A549 (cell line): Measurements from ENCODE around the gene ZNF83. TPM values are rescaled to one million over a fixed set of nuclear protein-coding genes. Genes with fewer than 3 reads are reported as not detected.
"Not testable (repeated sequence)": the region's sequence is repeated elsewhere in the genome, so short reads cannot be mapped to it uniquely, and the experiment has no call there.

Experiments
- ATAC-seq, 2 experiments: fragments of 200-7000 bp in 1 of 2; fragments of >200 bp in 1 of 2; cut with Nextera tagmentation in 1 of 2; cut with Tn5 transposase in 1 of 2; 3 replicates each; pipeline versions ENCODE4 v1.8.0 to v1.9.1; 2018 to 2020; ENCODE audit warnings: mild to moderate bottlenecking in 1 of 2, moderate library complexity in 1 of 2
- CTCF ChIA-PET: fragments of 300-600 bp; sonication (Branson Sonifier 250); formaldehyde crosslinking; extraction: SDS; loops from one replicate; lab custom pipeline; 2021; ENCODE audit warnings: antibody characterized with exemption, inconsistent platforms; lab: Yijun Ruan, JAX
- POLR2A ChIA-PET: fragments of 350-600 bp; formaldehyde crosslinking; extraction: SDS; loops from one replicate; lab custom pipeline; 2021; ENCODE audit warnings: antibody characterized with exemption, inconsistent platforms; lab: Yijun Ruan, JAX
- DNase-seq, 2 experiments: peaks; one replicate each; pipeline versions ENCODE4 v3.0.0 to v3.0.0-alpha.2; 2011 to 2016; ENCODE audit warnings: low read depth in 1 of 2, low spot score in 1 of 2
- FAIRE-seq: peaks from 2 replicates; lab custom pipeline; 2011; peaks lifted over from hg19 to GRCh38; lab: Jason Lieb, UNC
- H3K27ac ChIP-seq, 2 experiments: fragments of >200 bp; sonication (Bioruptor Twin); formaldehyde crosslinking; 3 replicates each; pipeline ENCODE4 v1.5.1; 2016 to 2017
- H3K4me1 ChIP-seq: fragments of >200 bp; sonication (Bioruptor Twin); formaldehyde crosslinking; 3 replicates; pipeline ENCODE4 v1.6.1; 2016
- H3K4me2 ChIP-seq: fragments of >200 bp; sonication (Bioruptor Twin); formaldehyde crosslinking; 3 replicates; pipeline ENCODE4 v1.6.1; 2016
- H3K4me3 ChIP-seq: fragments of >200 bp; sonication (Bioruptor Twin); formaldehyde crosslinking; 3 replicates; pipeline ENCODE4 v1.5.1; 2016
- H3K9me3 ChIP-seq: fragments of >200 bp; sonication (Bioruptor Twin); formaldehyde crosslinking; 3 replicates; pipeline ENCODE4 v1.6.1; 2016
- BHLHE40 ChIP-seq: IDR thresholded peaks from 2 replicates; pipeline ENCODE4 v1.6.1; 2012; ENCODE audit warnings: low read depth, low read length, inconsistent platforms
- CHD2 ChIP-seq: fragments of 150-350 bp; IDR thresholded peaks from 2 replicates; pipeline ENCODE4 v1.6.1; 2014; ENCODE audit warnings: low read length; ENCODE audit not compliant: partially characterized antibody
- EHMT2 ChIP-seq: fragments of 200-600 bp; sonication (generic); IDR thresholded peaks from 2 replicates; pipeline ENCODE4 v1.6.1; 2016; ENCODE audit warnings: antibody characterized with exemption, low read depth, mild to moderate bottlenecking, moderate library complexity
- EP300 ChIP-seq, 2 experiments: fragments of >200 bp; sonication (Bioruptor Twin); formaldehyde crosslinking; IDR thresholded peaks; 2 replicates in 1 of 2; 3 replicates in 1 of 2; pipeline ENCODE4 v1.6.1; 2016 to 2017
- FOXS1 ChIP-seq: fragments of 250-450 bp; sonication (Bioruptor Pico); IDR thresholded peaks from 2 replicates; pipeline ENCODE4 v1.5.0; 2020; ENCODE audit warnings: mild to moderate bottlenecking, moderate library complexity
- HOXA7 ChIP-seq: fragments of 250-450 bp; sonication (Bioruptor Pico); IDR thresholded peaks from 2 replicates; pipeline ENCODE4 v1.5.0; 2020; ENCODE audit warnings: mild to moderate bottlenecking, moderate library complexity
- HOXB13 ChIP-seq: fragments of 250-450 bp; sonication (Bioruptor Pico); IDR thresholded peaks from 2 replicates; pipeline ENCODE4 v1.5.0; 2020; ENCODE audit warnings: low read depth, mild to moderate bottlenecking, moderate library complexity
- HOXB5 ChIP-seq: fragments of 250-450 bp; sonication (Bioruptor Pico); IDR thresholded peaks from 2 replicates; pipeline ENCODE4 v1.5.0; 2020; ENCODE audit warnings: mild to moderate bottlenecking, moderate library complexity
- JUN ChIP-seq, 2 experiments: fragments of >200 bp; sonication (Bioruptor Twin); formaldehyde crosslinking; IDR thresholded peaks; 2 replicates in 1 of 2; 3 replicates in 1 of 2; pipeline ENCODE4 v1.6.1; 2016 to 2017
- JUNB ChIP-seq: fragments of >200 bp; sonication (Bioruptor Twin); formaldehyde crosslinking; IDR thresholded peaks from 2 replicates; pipeline ENCODE4 v1.6.1; 2016
- KDM5A ChIP-seq: fragments of 200-600 bp; sonication (generic); IDR thresholded peaks from 2 replicates; pipeline ENCODE4 v1.6.1; 2016; ENCODE audit warnings: antibody characterized with exemption, mild to moderate bottlenecking
- MAZ ChIP-seq: fragments of 150-350 bp; IDR thresholded peaks from 2 replicates; pipeline ENCODE4 v1.6.1; 2014; ENCODE audit warnings: antibody characterized with exemption, low read depth, low read length, borderline replicate concordance
- NFE2L2 ChIP-seq: fragments of 150-350 bp; conservative IDR thresholded peaks from 2 replicates; pipeline ENCODE4 v1.6.1; 2014; ENCODE audit warnings: low read length
- POLR2AphosphoS2 ChIP-seq: conservative IDR thresholded peaks from 2 replicates; pipeline ENCODE4 v1.6.1; 2012; ENCODE audit warnings: low read length, improper control_type of control experiment, inconsistent platforms
- RFX5 ChIP-seq: fragments of 450-650 bp; IDR thresholded peaks from 2 replicates; pipeline ENCODE4 v1.7.1; 2014; ENCODE audit warnings: antibody characterized with exemption, mild to moderate bottlenecking, moderate library complexity
- RNF2 ChIP-seq: fragments of 200-600 bp; sonication (generic); IDR thresholded peaks from 2 replicates; pipeline ENCODE4 v1.6.1; 2016; ENCODE audit warnings: low read depth, mild to moderate bottlenecking, antibody characterized with exemption, moderate library complexity, borderline replicate concordance
- SMC3 ChIP-seq: fragments of >200 bp; sonication (Bioruptor Twin); formaldehyde crosslinking; IDR thresholded peaks from 3 replicates; pipeline ENCODE4 v1.6.1; 2018; ENCODE audit warnings: inconsistent platforms
- TP53 ChIP-seq: fragments of 250-450 bp; sonication (Bioruptor Pico); IDR thresholded peaks from 2 replicates; pipeline ENCODE4 v1.5.0; 2021; ENCODE audit warnings: mild to moderate bottlenecking, moderate library complexity
- ZC3H11A ChIP-seq: fragments of 450-650 bp; IDR thresholded peaks from 2 replicates; pipeline ENCODE4 v1.6.1; 2014; ENCODE audit warnings: antibody characterized with exemption, mild to moderate bottlenecking
- ZFP36 ChIP-seq: fragments of 450-650 bp; IDR thresholded peaks from 2 replicates; pipeline ENCODE4 v1.6.1; 2014; ENCODE audit warnings: borderline replicate concordance; ENCODE audit not compliant: partially characterized antibody
- ZNF302 ChIP-seq: fragments of 250-450 bp; sonication (Bioruptor Pico); IDR thresholded peaks from 2 replicates; pipeline ENCODE4 v1.9.0; 2021; ENCODE audit warnings: inconsistent platforms, mild to moderate bottlenecking, moderate library complexity
- ZSCAN20 ChIP-seq: fragments of 250-450 bp; sonication (Bioruptor Pico); IDR thresholded peaks from 2 replicates; pipeline ENCODE4 v1.8.0; 2022; ENCODE audit warnings: mild to moderate bottlenecking, moderate library complexity
- WGBS: methylation state at CpG from one replicate; pipeline ENCODE4 v1.1.6; 2017; ENCODE audit errors: missing lambda C conversion rate; 5-methylcytosine and 5-hydroxymethylcytosine counted together
- polyA minus RNA-seq: library from RNA; depleted of rRNA, polyadenylated mRNA; stranded (reverse); fragments of >200 nt; gene quantifications from 2 replicates; pipeline ENCODE4 v1.2.3, GENCODE V29; 2011; rRNA and poly(A)+ RNA removed
- polyA plus RNA-seq, 4 experiments: library from polyadenylated mRNA; depleted of rRNA in 3 of 4; stranded (reverse); fragments of >200 nt; fragmentation: RNase III in 1 of 4; extraction: RNeasy Plus Mini Kit Qiagen cat#74134 plus additional on column Dnase treatment in 1 of 4; gene quantifications; 2 replicates in 3 of 4; 3 replicates in 1 of 4; pipeline ENCODE4 v1.2.3, GENCODE V29; 2011 to 2017
- TF ChIP-seq, protein P1 (sequence below): fragments of 200-600 bp; sonication (generic); IDR thresholded peaks from 2 replicates; pipeline ENCODE4 v1.6.1; 2016; ENCODE audit warnings: antibody characterized with exemption, mild to moderate bottlenecking, moderate library complexity
- TF ChIP-seq, protein P2 (sequence below): IDR thresholded peaks from 2 replicates; pipeline ENCODE4 v1.6.1; 2012
- TF ChIP-seq, protein P3 (sequence below): fragments of 250-450 bp; sonication (Bioruptor Pico); IDR thresholded peaks from 2 replicates; pipeline ENCODE4 v1.5.0; 2020; ENCODE audit warnings: low read depth, mild to moderate bottlenecking, moderate library complexity

Gene ZNF83
- polyA plus RNA-seq (2011; rRNA removed): 0.16 and 0.39 TPM in 2 replicates
- polyA plus RNA-seq (2012; cell fraction: cytosol; rRNA removed): 0.01 and 0.04 TPM in 2 replicates
- polyA plus RNA-seq (2012; cell fraction: nucleus; rRNA removed): 0.08 and 0.26 TPM in 2 replicates
- polyA plus RNA-seq (2017; fragmentation: RNase III; extraction: RNeasy Plus Mini Kit Qiagen cat#74134 plus additional on column Dnase treatment): 0.03 to 0.16 TPM (median 0.09 TPM) in 3 replicates
- polyA minus RNA-seq: not detected in 2 replicates

DNA sequence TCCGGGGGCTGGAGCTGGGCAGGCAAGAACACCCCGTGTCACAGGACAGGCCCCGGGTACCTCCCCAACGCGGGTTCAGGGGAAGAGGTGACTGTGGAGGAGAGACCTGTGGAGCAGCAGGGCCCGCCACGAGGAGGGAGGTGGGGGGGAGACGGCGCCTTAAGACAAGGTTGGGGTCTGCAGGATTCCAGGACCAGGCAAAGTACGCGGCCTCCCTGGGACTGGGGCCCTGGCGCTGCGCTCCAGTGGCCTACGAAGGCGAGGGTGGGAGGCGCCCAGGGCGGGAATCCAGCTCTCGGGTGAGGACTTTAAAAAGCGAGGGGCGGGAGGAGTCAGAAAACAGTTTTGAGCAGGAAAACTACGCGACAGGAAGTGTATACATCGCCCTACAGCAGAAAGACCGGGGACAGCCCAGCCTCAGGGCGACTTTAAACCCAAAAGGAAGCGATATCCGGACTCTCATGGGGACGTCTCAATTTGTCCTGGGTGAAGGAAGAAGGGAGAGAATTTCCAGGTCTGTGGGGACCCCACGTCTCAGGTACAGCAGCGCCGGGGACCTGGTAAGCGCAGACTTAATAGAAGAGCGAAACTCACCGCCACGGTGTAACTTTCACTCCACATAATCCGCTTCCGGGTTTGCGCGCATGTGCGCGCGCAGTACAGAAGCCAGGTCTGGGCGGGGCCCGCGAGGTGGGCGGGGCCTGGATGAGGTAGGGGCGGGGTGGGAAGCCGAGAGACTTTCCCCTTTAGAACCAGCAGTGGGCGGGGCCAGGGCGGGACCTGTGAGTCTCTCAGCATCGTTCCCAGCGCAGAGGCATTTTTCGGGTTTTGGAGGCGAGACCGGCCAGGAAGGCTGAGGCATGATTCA is at the start of gene ZNF83:
TSS of gene ZNF83 (minus strand) at position 638 of the 868 bp plus-strand sequence.
- no peak for TF ChIP-seq HOXB5 (CRISPR knock-in tag)
- no peak for TF ChIP-seq ZSCAN20 (CRISPR knock-in tag)
- DNase-seq (no peak), FAIRE-seq (no peak), ATAC-seq (no peak)
- ChIA-PET POLR2A (no interaction called here), CTCF (no interaction called here)
- no peaks in the 10 kb centered on the region for H3K4me1 ChIP-seq
- H3K9me3 ChIP-seq: peaks cover 56% of the 10 kb centered on the region
- 40% methylated on average over 38 of the region's 55 CpGs for WGBS
- H3K4me2 ChIP-seq: no peak within 1 kb of the TSS
- no peak within 1 kb of the TSS for H3K4me3 ChIP-seq
- no peak within 1 kb of the TSS for H3K27ac ChIP-seq

DNA sequence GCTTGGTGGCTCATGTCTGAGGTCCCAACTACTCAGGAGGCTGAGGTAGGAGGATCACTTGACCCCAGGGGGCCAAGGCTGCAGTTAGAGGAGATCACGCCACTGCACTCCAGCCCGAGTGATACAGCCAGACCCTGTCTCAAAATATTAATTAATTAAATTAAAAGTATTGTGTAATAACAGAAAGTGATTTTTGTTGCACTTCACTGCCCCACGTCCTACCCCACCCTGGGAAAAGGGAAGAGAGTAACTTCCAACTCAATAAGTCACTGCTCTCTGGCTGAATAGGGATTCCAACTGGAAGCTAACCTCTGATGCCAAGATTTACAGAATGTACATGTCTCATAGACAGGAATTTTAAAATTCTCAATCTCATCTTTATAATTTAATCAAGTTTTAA is 49.5 kb upstream of the ZNF83 start:
- WGBS: 15% methylated on average over 3 of the region's 3 CpGs
- Histone ChIP-seq H3K4me3 (no peak overlapping the region), H3K4me2 (no peak overlapping the region), H3K4me1 (no peaks in the 10 kb centered on the region), H3K9me3 (peaks cover 36% of the 10 kb centered on the region), H3K27ac (no peak overlapping the region)
- POLR2A ChIA-PET: no interaction called here
- FAIRE-seq (no peak), DNase-seq (no peak), ATAC-seq (no peak)
- TF ChIP-seq TP53 (CRISPR knock-in tag): no peak
- no peak for TF ChIP-seq FOXS1 (CRISPR knock-in tag)
- no peak for TF ChIP-seq BHLHE40
- TF ChIP-seq KDM5A: no peak
- TF ChIP-seq JUN (IDR thresholded peaks at IDR 0.05): no peak
- no peak for TF ChIP-seq RNF2
- TF ChIP-seq MAZ: no peak
- no peak for TF ChIP-seq ZNF302
- TF ChIP-seq HOXB13: no peak
- TF ChIP-seq EP300 (IDR thresholded peaks at IDR 0.05): no peak
- TF ChIP-seq JUNB: no peak
- TF ChIP-seq POLR2AphosphoS2: no peak
- TF ChIP-seq, protein P1, sequence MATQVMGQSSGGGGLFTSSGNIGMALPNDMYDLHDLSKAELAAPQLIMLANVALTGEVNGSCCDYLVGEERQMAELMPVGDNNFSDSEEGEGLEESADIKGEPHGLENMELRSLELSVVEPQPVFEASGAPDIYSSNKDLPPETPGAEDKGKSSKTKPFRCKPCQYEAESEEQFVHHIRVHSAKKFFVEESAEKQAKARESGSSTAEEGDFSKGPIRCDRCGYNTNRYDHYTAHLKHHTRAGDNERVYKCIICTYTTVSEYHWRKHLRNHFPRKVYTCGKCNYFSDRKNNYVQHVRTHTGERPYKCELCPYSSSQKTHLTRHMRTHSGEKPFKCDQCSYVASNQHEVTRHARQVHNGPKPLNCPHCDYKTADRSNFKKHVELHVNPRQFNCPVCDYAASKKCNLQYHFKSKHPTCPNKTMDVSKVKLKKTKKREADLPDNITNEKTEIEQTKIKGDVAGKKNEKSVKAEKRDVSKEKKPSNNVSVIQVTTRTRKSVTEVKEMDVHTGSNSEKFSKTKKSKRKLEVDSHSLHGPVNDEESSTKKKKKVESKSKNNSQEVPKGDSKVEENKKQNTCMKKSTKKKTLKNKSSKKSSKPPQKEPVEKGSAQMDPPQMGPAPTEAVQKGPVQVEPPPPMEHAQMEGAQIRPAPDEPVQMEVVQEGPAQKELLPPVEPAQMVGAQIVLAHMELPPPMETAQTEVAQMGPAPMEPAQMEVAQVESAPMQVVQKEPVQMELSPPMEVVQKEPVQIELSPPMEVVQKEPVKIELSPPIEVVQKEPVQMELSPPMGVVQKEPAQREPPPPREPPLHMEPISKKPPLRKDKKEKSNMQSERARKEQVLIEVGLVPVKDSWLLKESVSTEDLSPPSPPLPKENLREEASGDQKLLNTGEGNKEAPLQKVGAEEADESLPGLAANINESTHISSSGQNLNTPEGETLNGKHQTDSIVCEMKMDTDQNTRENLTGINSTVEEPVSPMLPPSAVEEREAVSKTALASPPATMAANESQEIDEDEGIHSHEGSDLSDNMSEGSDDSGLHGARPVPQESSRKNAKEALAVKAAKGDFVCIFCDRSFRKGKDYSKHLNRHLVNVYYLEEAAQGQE: no peak
- CTCF ChIA-PET: interaction anchor here (0.6 kb wide), 1 partner anchor 54 kb away, joined by 3 read pairs; no protein-coding TSS in a partner anchor

DNA sequence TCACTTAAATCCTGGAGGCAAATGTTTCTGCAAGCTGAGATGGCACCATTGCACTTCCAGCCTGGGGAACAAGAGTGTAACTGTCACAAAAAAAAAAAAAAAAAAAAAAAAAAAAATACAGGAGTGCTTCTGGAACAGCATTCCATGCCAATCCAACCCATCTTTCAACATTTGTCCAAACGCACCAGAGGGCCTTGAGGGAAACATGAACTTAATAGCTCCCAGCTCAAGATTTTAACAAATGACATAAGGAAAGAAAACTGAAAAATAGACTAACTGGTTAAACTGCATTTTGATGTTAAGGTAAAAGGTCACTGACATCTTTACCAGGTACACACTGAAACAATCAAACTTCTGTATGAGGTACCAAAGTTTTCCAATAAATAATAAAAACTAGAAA is 47.7 kb upstream of the ZNF83 start:
- TF ChIP-seq NFE2L2 (no peak), BHLHE40 (no peak), ZC3H11A (no peak), SMC3 (no peak), CHD2 (no peak), TP53 (CRISPR knock-in tag) (no peak), MAZ (no peak), EHMT2 (no peak), ZFP36 (no peak), RFX5 (no peak), HOXA7 (CRISPR knock-in tag) (no peak)
- TF ChIP-seq, protein P2, sequence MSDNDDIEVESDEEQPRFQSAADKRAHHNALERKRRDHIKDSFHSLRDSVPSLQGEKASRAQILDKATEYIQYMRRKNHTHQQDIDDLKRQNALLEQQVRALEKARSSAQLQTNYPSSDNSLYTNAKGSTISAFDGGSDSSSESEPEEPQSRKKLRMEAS: no peak
- TF ChIP-seq, protein P3, sequence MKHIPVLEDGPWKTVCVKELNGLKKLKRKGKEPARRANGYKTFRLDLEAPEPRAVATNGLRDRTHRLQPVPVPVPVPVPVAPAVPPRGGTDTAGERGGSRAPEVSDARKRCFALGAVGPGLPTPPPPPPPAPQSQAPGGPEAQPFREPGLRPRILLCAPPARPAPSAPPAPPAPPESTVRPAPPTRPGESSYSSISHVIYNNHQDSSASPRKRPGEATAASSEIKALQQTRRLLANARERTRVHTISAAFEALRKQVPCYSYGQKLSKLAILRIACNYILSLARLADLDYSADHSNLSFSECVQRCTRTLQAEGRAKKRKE: no peak
- ATAC-seq: no peak
- H3K4me2 ChIP-seq: no peak overlapping the region
- no peak overlapping the region for H3K4me3 ChIP-seq
- peaks cover 25% of the 10 kb centered on the region for H3K9me3 ChIP-seq
- WGBS: 34% methylated on average over 1 of the region's 1 CpG
- ChIA-PET CTCF (interaction anchor here (1.1 kb wide), 1 partner anchor 11 kb away, joined by 3 read pairs; no protein-coding TSS in a partner anchor), POLR2A (no interaction called here)
- no peak for FAIRE-seq
- DNase-seq: no peak
- no peaks in the 10 kb centered on the region for H3K4me1 ChIP-seq
- no peak overlapping the region for H3K27ac ChIP-seq

DNA sequence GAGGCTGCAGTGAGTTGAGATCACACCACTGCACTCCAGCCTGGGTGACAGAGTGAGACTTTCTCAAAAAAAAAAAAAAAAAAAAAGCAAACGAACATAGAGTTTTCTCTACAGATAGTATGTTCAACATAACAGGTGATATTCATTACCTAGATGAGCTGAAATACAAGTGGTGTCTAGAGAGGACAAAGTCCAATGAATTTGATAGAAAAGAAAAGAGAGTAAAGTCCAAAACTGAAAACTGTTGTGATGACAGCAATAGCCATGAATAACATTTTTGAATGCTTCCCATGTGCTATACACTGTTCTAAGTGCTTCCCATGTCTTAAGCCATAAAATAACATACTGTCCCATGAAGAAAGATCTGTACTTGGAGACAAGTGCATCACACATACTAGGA is 43.1 kb upstream of the ZNF83 start:
- H3K9me3 ChIP-seq: peaks cover 30% of the 10 kb centered on the region
- H3K4me2 ChIP-seq, H3K4me1 ChIP-seq, ATAC-seq, FAIRE-seq, CTCF ChIA-PET, H3K27ac ChIP-seq, POLR2A ChIA-PET, H3K4me3 ChIP-seq, DNase-seq: not testable (repeated sequence)
- 0% methylated on average over 1 of the region's 1 CpG for WGBS
